GM12878 (cell line): ENCODE measurements around the gene SGMS1. TPM values are rescaled to one million over a fixed set of nuclear protein-coding genes. Genes with fewer than 3 reads are reported as not detected.
A peak's percentile ranks its signal among the peaks of the same experiment; 100 is the strongest.

Experiments
- ATAC-seq: fragments of 200-7000 bp; cut with Tn5 transposase; 3 replicates; pipeline ENCODE4 v1.9.1; 2020; ENCODE audit warnings: mild to moderate bottlenecking, moderate library complexity
- BruUV-seq: library from RNA; stranded (reverse); fragments of 400-500 nt; replicated peaks from 2 replicates; lab custom pipeline; 2021; lab: Mats Ljungman, UMichigan
- CTCF ChIA-PET: fragments of 300-600 bp; sonication (Branson Sonifier 250); formaldehyde crosslinking; extraction: SDS; loops from one replicate; lab custom pipeline; 2021; ENCODE audit warnings: inconsistent platforms; lab: Yijun Ruan, JAX
- POLR2A ChIA-PET: fragments of 350-600 bp; formaldehyde crosslinking; extraction: SDS; loops from one replicate; lab custom pipeline; 2021; ENCODE audit warnings: inconsistent platforms; lab: Charles Lee
- RAD21 ChIA-PET: fragments of 300-600 bp; sonication (Branson Sonifier 250); formaldehyde crosslinking; loops from one replicate; lab custom pipeline; 2023; ENCODE audit warnings: antibody characterized with exemption; ENCODE audit not compliant: unreplicated experiment; lab: Charles Lee
- SMC1A ChIA-PET: fragments of 300-600 bp; sonication (Branson Sonifier 250); formaldehyde crosslinking; loops from one replicate; lab custom pipeline; 2023; ENCODE audit not compliant: unreplicated experiment, uncharacterized antibody; lab: Charles Lee
- DNase-seq: peaks from one replicate; pipeline ENCODE4 v3.0.0-alpha.2; 2011; ENCODE audit warnings: low read depth, low spot score
- FAIRE-seq: peaks from 3 replicates; lab custom pipeline; 2011; peaks lifted over from hg19 to GRCh38; lab: Jason Lieb, UNC
- H2AFZ ChIP-seq: 2 replicates; pipeline ENCODE4 v1.6.0; 2011; ENCODE audit warnings: low read depth, low read length, control low read depth; ENCODE audit not compliant: control insufficient read depth
- H3K27ac ChIP-seq: 2 replicates; pipeline ENCODE4 v1.5.1; 2011; ENCODE audit warnings: control low read depth; ENCODE audit not compliant: control insufficient read depth, insufficient read depth
- H3K27me3 ChIP-seq, 2 experiments: replicated peaks in 1 of 2; 2 replicates each; pipeline versions ENCODE4 v1.6.0 to v1.6.1; 2011; ENCODE audit warnings: low read length in 1 of 2; ENCODE audit not compliant: control insufficient read depth in 2 of 2, insufficient read depth in 2 of 2
- H3K36me3 ChIP-seq, 2 experiments: 2 replicates each; pipeline ENCODE4 v1.5.1; 2011; ENCODE audit warnings: low read length in 1 of 2; ENCODE audit not compliant: control insufficient read depth in 2 of 2, insufficient read depth in 2 of 2
- H3K4me1 ChIP-seq: 2 replicates; pipeline ENCODE4 v1.6.1; 2011; ENCODE audit warnings: mild to moderate bottlenecking, low read length, moderate library complexity, mixed read lengths; ENCODE audit not compliant: control insufficient read depth, insufficient read depth
- H3K4me2 ChIP-seq: 2 replicates; pipeline ENCODE4 v1.6.0; 2011; ENCODE audit warnings: control low read depth; ENCODE audit not compliant: control insufficient read depth, insufficient read depth
- H3K4me3 ChIP-seq: fragments of 200-600 bp; sonication (generic); 2 replicates; pipeline ENCODE4 v1.5.1; 2016
- H3K79me2 ChIP-seq: 2 replicates; pipeline ENCODE4 v1.6.0; 2011; ENCODE audit warnings: low read length; ENCODE audit not compliant: control insufficient read depth, insufficient read depth
- H3K9ac ChIP-seq: 2 replicates; pipeline ENCODE4 v1.8.0; 2011; ENCODE audit warnings: low read length, control low read depth, mixed read lengths; ENCODE audit not compliant: control insufficient read depth, insufficient read depth
- H3K9me3 ChIP-seq: replicated peaks from 3 replicates; pipeline ENCODE4 v1.5.1; 2011; ENCODE audit warnings: mild to moderate bottlenecking, low read length; ENCODE audit not compliant: control insufficient read depth, insufficient read depth
- H4K20me1 ChIP-seq: 2 replicates; pipeline ENCODE4 v1.6.0; 2011; ENCODE audit not compliant: control insufficient read depth, insufficient read depth
- POU2F2 ChIP-seq: IDR thresholded peaks from 3 replicates; pipeline ENCODE4 v1.6.1; 2011; ENCODE audit warnings: low read depth, mild to moderate bottlenecking, low read length, borderline replicate concordance
- SMAD5 ChIP-seq: IDR thresholded peaks from 2 replicates; pipeline ENCODE4 v1.6.1; 2016; ENCODE audit warnings: antibody characterized with exemption, low read depth
- TBL1XR1 ChIP-seq: IDR thresholded peaks from 2 replicates; pipeline ENCODE4 v1.6.1; 2012; ENCODE audit warnings: low read depth, low read length, improper control_type of control experiment
- WGBS: methylation state at CpG from one replicate; pipeline ENCODE4 v1.1.6; 2016; ENCODE audit warnings: low lambda C conversion rate; ENCODE audit not compliant: insufficient replicate concordance, insufficient coverage; ENCODE audit errors: missing lambda C conversion rate; 5-methylcytosine and 5-hydroxymethylcytosine counted together
- in situ Hi-C: fragments of 300-500 bp; cut with MboI; formaldehyde crosslinking; loops from 9 replicates; pipeline ENCODE4 v1.14.3; 2018; ENCODE audit warnings: mixed read lengths
- intact Hi-C: fragments of 100-400 bp; cut with micrococcal nuclease; formaldehyde crosslinking; loops from one replicate; pipeline ENCODE4 v1.14.2; 2022; ENCODE audit not compliant: unreplicated experiment
- polyA plus RNA-seq, 11 experiments: library from polyadenylated mRNA; depleted of rRNA in 4 of 11; unstranded in 6 of 11; stranded (reverse) in 5 of 11; fragments of >200 nt; fragmentation: Nextera tagmentation in 4 of 11; fragmentation: Illumina TruSeq in 1 of 11; extraction: Ambion mirVana in 4 of 11; extraction: Trizol in 1 of 11; gene quantifications; 1 replicate in 1 of 11; 2 replicates in 10 of 11; pipeline versions ENCODE4 v1.2.1 to v1.2.3, GENCODE V29; 2011 to 2016; ENCODE audit warnings: inconsistent platforms in 2 of 11, missing spikeins in 2 of 11, low read depth in 1 of 11
- total RNA-seq, 4 experiments: library from RNA; depleted of rRNA in 3 of 4; stranded (reverse); fragments of >200 nt in 3 of 4; fragmentation: Illumina TruSeq in 1 of 4; extraction: Trizol in 1 of 4; gene quantifications; 2 replicates each; pipeline versions ENCODE4 v1.2.1 to v1.2.3, GENCODE V29; 2013 to 2021
- TF ChIP-seq, protein P1 (sequence below): IDR thresholded peaks from 2 replicates; pipeline ENCODE4 v1.6.1; 2011; ENCODE audit warnings: mild to moderate bottlenecking, low read depth, low read length, moderate library complexity; ENCODE audit not compliant: insufficient replicate concordance
- TF ChIP-seq, protein P2 (sequence below): IDR thresholded peaks from 2 replicates; pipeline ENCODE4 v1.6.1; 2012; ENCODE audit warnings: low read depth, low read length, improper control_type of control experiment
- TF ChIP-seq, protein P3 (sequence below): fragments of 450-650 bp; IDR thresholded peaks from 2 replicates; pipeline ENCODE4 v1.6.1; 2016; ENCODE audit warnings: mild to moderate bottlenecking

SGMS1 gene
- total and polyA plus RNA-seq, 10 of the 15 experiments (the other 5 are each of a cell fraction or from before 2014, with no cell fraction given) = 1.4 to 14.5 (median 4.9) TPM

DNA sequence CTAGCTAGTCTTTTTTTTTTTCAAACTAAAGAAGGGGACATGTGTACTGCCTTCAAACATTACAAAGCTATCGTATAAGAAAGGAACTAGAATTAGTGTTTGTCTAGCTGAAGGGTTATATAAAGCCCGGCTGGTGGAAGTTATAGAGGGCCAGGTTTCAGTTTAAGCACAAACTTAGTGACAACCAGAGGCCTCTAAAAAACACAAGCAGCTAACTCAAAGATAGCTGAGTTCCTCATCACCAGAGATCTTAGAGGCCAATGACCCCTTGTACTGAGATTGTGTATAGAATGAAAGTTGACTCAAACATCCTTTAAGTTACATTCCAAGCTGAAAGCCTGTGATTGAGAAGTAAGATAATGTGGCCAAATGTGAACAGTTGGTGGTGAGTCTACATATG lies 28.1 kb upstream of the SGMS1 start:
- SMC1A ChIA-PET = interaction anchor here (0.7 to 9.4 kb wide), 8 partner anchors 14 to 359 kb away, joined by 3 to 105 read pairs (median 3); no protein-coding TSS in a partner anchor
- Histone ChIP-seq H3K4me3 (no peak overlapping the region), H3K4me1 (peaks cover 35% of the 10 kb centered on the region), H3K4me2 (no peak overlapping the region), H3K36me3 (no peaks in the 10 kb centered on the region), H3K9ac (no peak overlapping the region), H3K79me2 (no peaks in the 10 kb centered on the region), H2AFZ (peak overlapping the region; percentile 5; the same call in 1 of the 2 replicates), H3K27ac (no peak overlapping the region), H3K9me3 (no peaks in the 10 kb centered on the region), H3K27me3 (no peaks in the 10 kb centered on the region), H4K20me1 (no peaks in the 10 kb centered on the region)
- BruUV-seq = no TSS peak
- TF ChIP-seq, protein P1, sequence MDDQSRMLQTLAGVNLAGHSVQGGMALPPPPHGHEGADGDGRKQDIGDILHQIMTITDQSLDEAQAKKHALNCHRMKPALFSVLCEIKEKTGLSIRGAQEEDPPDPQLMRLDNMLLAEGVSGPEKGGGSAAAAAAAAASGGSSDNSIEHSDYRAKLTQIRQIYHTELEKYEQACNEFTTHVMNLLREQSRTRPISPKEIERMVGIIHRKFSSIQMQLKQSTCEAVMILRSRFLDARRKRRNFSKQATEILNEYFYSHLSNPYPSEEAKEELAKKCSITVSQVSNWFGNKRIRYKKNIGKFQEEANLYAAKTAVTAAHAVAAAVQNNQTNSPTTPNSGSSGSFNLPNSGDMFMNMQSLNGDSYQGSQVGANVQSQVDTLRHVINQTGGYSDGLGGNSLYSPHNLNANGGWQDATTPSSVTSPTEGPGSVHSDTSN = no peak
- TF ChIP-seq SMAD5 (no peak), TBL1XR1 (no peak), POU2F2 (no peak)
- TF ChIP-seq, protein P2, sequence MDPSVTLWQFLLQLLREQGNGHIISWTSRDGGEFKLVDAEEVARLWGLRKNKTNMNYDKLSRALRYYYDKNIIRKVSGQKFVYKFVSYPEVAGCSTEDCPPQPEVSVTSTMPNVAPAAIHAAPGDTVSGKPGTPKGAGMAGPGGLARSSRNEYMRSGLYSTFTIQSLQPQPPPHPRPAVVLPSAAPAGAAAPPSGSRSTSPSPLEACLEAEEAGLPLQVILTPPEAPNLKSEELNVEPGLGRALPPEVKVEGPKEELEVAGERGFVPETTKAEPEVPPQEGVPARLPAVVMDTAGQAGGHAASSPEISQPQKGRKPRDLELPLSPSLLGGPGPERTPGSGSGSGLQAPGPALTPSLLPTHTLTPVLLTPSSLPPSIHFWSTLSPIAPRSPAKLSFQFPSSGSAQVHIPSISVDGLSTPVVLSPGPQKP = no peak
- TF ChIP-seq, protein P3, sequence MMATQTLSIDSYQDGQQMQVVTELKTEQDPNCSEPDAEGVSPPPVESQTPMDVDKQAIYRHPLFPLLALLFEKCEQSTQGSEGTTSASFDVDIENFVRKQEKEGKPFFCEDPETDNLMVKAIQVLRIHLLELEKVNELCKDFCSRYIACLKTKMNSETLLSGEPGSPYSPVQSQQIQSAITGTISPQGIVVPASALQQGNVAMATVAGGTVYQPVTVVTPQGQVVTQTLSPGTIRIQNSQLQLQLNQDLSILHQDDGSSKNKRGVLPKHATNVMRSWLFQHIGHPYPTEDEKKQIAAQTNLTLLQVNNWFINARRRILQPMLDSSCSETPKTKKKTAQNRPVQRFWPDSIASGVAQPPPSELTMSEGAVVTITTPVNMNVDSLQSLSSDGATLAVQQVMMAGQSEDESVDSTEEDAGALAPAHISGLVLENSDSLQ = no peak
- CTCF ChIA-PET = interaction anchor here (1.0 to 2.4 kb wide), 4 partner anchors 16 to 235 kb away, joined by 3 to 8 read pairs (median 5); partner anchors contain the start of gene SGMS1
- WGBS = 11% methylated on average over 2 of the region's 2 CpGs
- RAD21 ChIA-PET = interaction anchor here (0.7 to 1.5 kb wide), 7 partner anchors 8 to 238 kb away, joined by 3 to 4 read pairs (median 3); no protein-coding TSS in a partner anchor
- intact Hi-C loops = no loop called here
- POLR2A ChIA-PET = interaction anchor here (0.6 to 1.2 kb wide), 3 partner anchors 15 to 30 kb away, joined by 3 to 5 read pairs (median 4); no protein-coding TSS in a partner anchor
- ATAC-seq (no peak), FAIRE-seq (no peak), DNase-seq (no peak)
- in situ Hi-C loops = loop anchor here (10.0 kb wide), 1 partner anchor 1043 kb away; the partner anchor contains the start of gene CSTF2T
